Measurements from ENCODE around the gene ZNF672. TPM values are rescaled to one million over a fixed set of nuclear protein-coding genes. Genes with fewer than 3 reads are reported as not detected.

ZNF672 gene
- total RNA-seq, 1 donor from 2014 or later, result 20.6 TPM

GRCh38 chr1:248890549-248891498, 52.8 kb downstream of the ZNF672 start:
- H3K27me3 ChIP-seq (ENCODE audit: insufficient read depth, low read length), result peaks cover 2% of the 10 kb centered on the region
- no peak overlapping the region for H3K4me3 Mint-ChIP-seq (ENCODE audit: unreplicated experiment)
- no peak overlapping the region for H3K27ac Mint-ChIP-seq (ENCODE audit: unreplicated experiment)
- no peaks in the 10 kb centered on the region for H3K9me3 ChIP-seq (ENCODE audit: insufficient read depth, low read depth, low read length)
- no peak overlapping the region for H3K27ac ChIP-seq (ENCODE audit: low read depth, low read length)
- H3K36me3 Mint-ChIP-seq (ENCODE audit: low read depth, unreplicated experiment), result no peaks in the 10 kb centered on the region
- H3K36me3 ChIP-seq (ENCODE audit: insufficient read depth, low read length), result no peaks in the 10 kb centered on the region
- no peaks in the 10 kb centered on the region for H4K20me1 ChIP-seq (ENCODE audit: insufficient read depth, low read length)
- H3K27me3 Mint-ChIP-seq (ENCODE audit: low read depth, unreplicated experiment), result no peaks in the 10 kb centered on the region
- H3K9ac ChIP-seq (ENCODE audit: low read length), result no peak overlapping the region
- FAIRE-seq (no peak), DNase-seq (ENCODE audit: low read depth) (no peak)
- no peaks in the 10 kb centered on the region for H3K4me1 Mint-ChIP-seq (ENCODE audit: low read depth, unreplicated experiment)
- H2AFZ ChIP-seq (ENCODE audit: low read depth, low read length), result no peak overlapping the region
- no peak overlapping the region for H3K4me2 ChIP-seq (ENCODE audit: low read length)
- TF ChIP-seq CTCF (IDR thresholded peaks at IDR 0.05; ENCODE audit: insufficient read depth, low read depth, low read length) (no peak), EZH2 (IDR thresholded peaks at IDR 0.05; ENCODE audit: insufficient read depth, low read length) (no peak)
- no peaks in the 10 kb centered on the region for H3K9me3 Mint-ChIP-seq (ENCODE audit: unreplicated experiment)
- no peak overlapping the region for H3K4me3 ChIP-seq (ENCODE audit: insufficient read depth, low read depth, low read length)
- H3K79me2 ChIP-seq (ENCODE audit: insufficient read depth, low read length), result no peaks in the 10 kb centered on the region
- H3K4me1 ChIP-seq (ENCODE audit: insufficient read depth, low read length), result no peaks in the 10 kb centered on the region

GRCh38 chr1:248891758-248892157, 53.7 kb downstream of the ZNF672 start:
- H3K4me3 ChIP-seq (ENCODE audit: insufficient read depth, low read depth, low read length), result no peak overlapping the region
- H3K27ac ChIP-seq (ENCODE audit: low read depth, low read length), result no peak overlapping the region
- H3K4me2 ChIP-seq (ENCODE audit: low read length), result no peak overlapping the region
- H3K4me1 ChIP-seq (ENCODE audit: insufficient read depth, low read length), result no peaks in the 10 kb centered on the region
- H3K9me3 ChIP-seq (ENCODE audit: insufficient read depth, low read depth, low read length), result no peaks in the 10 kb centered on the region
- H3K27me3 Mint-ChIP-seq (ENCODE audit: low read depth, unreplicated experiment), result no peaks in the 10 kb centered on the region
- TF ChIP-seq CTCF (IDR thresholded peaks at IDR 0.05; ENCODE audit: insufficient read depth, low read depth, low read length), result no peak
- TF ChIP-seq EZH2 (IDR thresholded peaks at IDR 0.05; ENCODE audit: insufficient read depth, low read length), result no peak
- FAIRE-seq (no peak), DNase-seq (ENCODE audit: low read depth) (no peak)
- H2AFZ ChIP-seq (ENCODE audit: low read depth, low read length), result no peak overlapping the region
- no peak overlapping the region for H3K27ac Mint-ChIP-seq (ENCODE audit: unreplicated experiment)
- no peaks in the 10 kb centered on the region for H3K9me3 Mint-ChIP-seq (ENCODE audit: unreplicated experiment)
- no peaks in the 10 kb centered on the region for H3K36me3 ChIP-seq (ENCODE audit: insufficient read depth, low read length)
- H4K20me1 ChIP-seq (ENCODE audit: insufficient read depth, low read length), result no peaks in the 10 kb centered on the region
- no peaks in the 10 kb centered on the region for H3K4me1 Mint-ChIP-seq (ENCODE audit: low read depth, unreplicated experiment)
- H3K36me3 Mint-ChIP-seq (ENCODE audit: low read depth, unreplicated experiment), result no peaks in the 10 kb centered on the region
- no peak overlapping the region for H3K4me3 Mint-ChIP-seq (ENCODE audit: unreplicated experiment)
- no peak overlapping the region for H3K9ac ChIP-seq (ENCODE audit: low read length)
- H3K79me2 ChIP-seq (ENCODE audit: insufficient read depth, low read length), result no peaks in the 10 kb centered on the region
- H3K27me3 ChIP-seq (ENCODE audit: insufficient read depth, low read length), result peaks cover 2% of the 10 kb centered on the region

GRCh38 chr1:248892590-248892989, 54.6 kb downstream of the ZNF672 start:
- no peaks in the 10 kb centered on the region for H3K4me1 ChIP-seq (ENCODE audit: insufficient read depth, low read length)
- H2AFZ ChIP-seq (ENCODE audit: low read depth, low read length), result no peak overlapping the region
- TF ChIP-seq CTCF (IDR thresholded peaks at IDR 0.05; ENCODE audit: insufficient read depth, low read depth, low read length), result no peak
- no peak for TF ChIP-seq EZH2 (IDR thresholded peaks at IDR 0.05; ENCODE audit: insufficient read depth, low read length)
- H3K27ac Mint-ChIP-seq (ENCODE audit: unreplicated experiment), result no peak overlapping the region
- H3K27me3 Mint-ChIP-seq (ENCODE audit: low read depth, unreplicated experiment), result no peaks in the 10 kb centered on the region
- no peaks in the 10 kb centered on the region for H3K36me3 ChIP-seq (ENCODE audit: insufficient read depth, low read length)
- H4K20me1 ChIP-seq (ENCODE audit: insufficient read depth, low read length), result no peaks in the 10 kb centered on the region
- no peak overlapping the region for H3K4me3 Mint-ChIP-seq (ENCODE audit: unreplicated experiment)
- no peak overlapping the region for H3K27ac ChIP-seq (ENCODE audit: low read depth, low read length)
- H3K9me3 ChIP-seq (ENCODE audit: insufficient read depth, low read depth, low read length), result no peaks in the 10 kb centered on the region
- H3K4me2 ChIP-seq (ENCODE audit: low read length), result no peak overlapping the region
- H3K27me3 ChIP-seq (ENCODE audit: insufficient read depth, low read length), result peaks cover 2% of the 10 kb centered on the region
- H3K9me3 Mint-ChIP-seq (ENCODE audit: unreplicated experiment), result no peaks in the 10 kb centered on the region
- no peak overlapping the region for H3K4me3 ChIP-seq (ENCODE audit: insufficient read depth, low read depth, low read length)
- H3K9ac ChIP-seq (ENCODE audit: low read length), result no peak overlapping the region
- H3K79me2 ChIP-seq (ENCODE audit: insufficient read depth, low read length), result no peaks in the 10 kb centered on the region
- FAIRE-seq, result no peak
- H3K4me1 Mint-ChIP-seq (ENCODE audit: low read depth, unreplicated experiment), result no peaks in the 10 kb centered on the region
- DNase-seq (ENCODE audit: low read depth), result no peak
- H3K36me3 Mint-ChIP-seq (ENCODE audit: low read depth, unreplicated experiment), result no peaks in the 10 kb centered on the region

Measured in astrocyte (in vitro differentiated cells and primary cell).